Measurements from ENCODE around the gene GRIN3B.
"Not testable (repeated sequence)": the region's sequence is repeated elsewhere in the genome, so short reads cannot be mapped to it uniquely, and the experiment has no call there.

The GRIN3B gene

GRCh38 chr19:1019616-1019961, 19.4 kb downstream of the GRIN3B start:
- DNase-seq (ENCODE audit: low read depth in 2 of 2), result no peak

GRCh38 chr19:1019980-1020867, 20.0 kb downstream of the GRIN3B start:
- no peak for DNase-seq (ENCODE audit: low read depth in 2 of 2)

DNA sequence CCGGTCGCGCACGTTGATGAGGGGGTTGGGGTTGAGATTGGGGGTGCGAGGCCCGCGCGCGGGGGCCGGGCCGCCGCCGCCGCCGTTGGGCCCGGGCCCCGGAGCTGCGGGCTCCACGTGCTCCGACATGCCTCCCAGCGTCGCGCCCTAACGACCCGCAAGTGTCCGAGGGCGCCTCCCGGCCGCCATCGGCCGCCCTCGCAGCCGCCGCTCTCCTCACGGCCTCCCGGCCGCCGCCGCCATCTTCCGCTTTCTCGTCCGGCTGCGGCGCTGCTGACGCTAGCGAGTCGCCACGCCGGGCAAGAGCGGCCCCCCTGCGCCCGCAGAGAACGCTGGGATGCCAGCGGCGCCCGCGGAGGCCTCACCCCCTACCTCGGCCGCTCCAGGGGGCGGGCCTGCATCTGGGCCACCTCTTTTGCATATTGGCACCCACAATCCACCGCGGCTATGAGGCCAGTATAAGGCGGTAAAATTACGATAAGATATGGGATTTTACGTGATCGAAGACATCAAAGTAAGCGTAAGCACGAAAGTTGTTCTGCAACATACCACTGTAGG, 20.7 kb downstream of the GRIN3B start, which contains the start of gene TMEM259:
Gene TMEM259 (minus strand): TSS at position 256 of the 558 bp plus-strand sequence. CDS start 127 bp downstream, at position 129.
- peak; percentile 95 to 96 for DNase-seq (ENCODE audit: low read depth in 2 of 2)

- not testable (repeated sequence) for DNase-seq (ENCODE audit: low read depth in 2 of 2)
Measured at GRCh38 chr19:1023883-1024188, 23.6 kb downstream of the GRIN3B start.

DNA sequence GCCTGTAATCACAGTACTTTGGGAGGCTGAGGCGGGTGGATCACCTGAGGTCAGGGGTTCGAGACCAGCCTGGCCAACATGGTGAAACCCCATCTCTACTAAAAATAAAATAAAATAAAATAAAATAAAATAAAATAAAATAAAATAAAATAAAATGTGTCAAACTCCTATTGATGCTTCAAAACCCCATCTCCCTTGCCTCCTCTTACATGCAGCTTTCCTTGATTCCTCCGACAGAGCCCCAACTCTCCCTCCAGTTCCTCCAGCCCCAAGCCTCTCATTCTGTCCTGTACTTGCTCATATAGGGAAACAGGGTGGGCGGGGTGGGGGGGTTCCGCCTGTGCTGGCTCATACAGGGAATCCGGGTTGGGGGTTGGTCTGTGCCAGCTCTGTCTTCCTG, 24.9 kb downstream of the GRIN3B start:
- DNase-seq (ENCODE audit: low read depth in 2 of 2), result not testable (repeated sequence)

DNA sequence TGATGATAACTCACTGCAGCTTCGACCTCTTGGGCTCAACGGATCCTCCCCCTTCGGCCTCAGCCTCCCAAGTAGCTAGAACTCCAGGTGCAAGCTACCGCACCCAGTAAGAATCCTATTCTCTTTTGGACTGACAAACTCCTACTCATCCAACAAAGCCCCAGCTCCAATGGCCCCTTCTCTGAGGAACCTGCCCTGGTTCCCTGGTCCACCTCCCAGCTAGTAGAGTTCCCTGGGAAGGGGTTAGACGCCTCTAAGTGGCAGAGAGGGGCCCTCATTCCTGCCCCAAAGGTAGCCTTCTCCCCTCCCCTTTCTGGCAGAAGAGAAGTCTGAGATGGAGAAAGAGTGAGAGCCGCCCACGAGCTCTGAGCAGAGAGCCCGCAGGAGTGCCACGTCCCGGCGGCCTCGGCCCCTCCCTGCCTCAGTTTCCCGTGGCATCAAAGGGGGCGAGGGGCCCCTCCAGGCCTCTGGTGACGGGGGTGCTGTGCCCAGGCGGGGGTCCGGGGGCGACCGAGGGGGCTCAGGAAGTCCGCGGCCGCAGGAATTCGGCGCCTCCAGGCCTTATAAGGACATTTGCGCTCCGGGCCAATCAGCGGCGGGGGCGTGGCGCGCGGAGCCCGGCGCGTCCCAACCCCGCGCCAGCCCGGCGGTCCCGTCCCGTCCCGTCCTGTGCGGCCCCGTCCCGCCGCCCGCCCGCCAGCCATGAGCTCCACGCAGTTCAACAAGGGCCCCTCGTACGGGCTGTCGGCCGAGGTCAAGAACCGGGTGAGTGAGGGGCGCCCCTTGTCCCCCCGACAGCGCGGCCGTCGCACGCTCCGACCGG, 26.0 kb downstream of the GRIN3B start, which contains the start of gene CNN2:
Gene CNN2 (plus strand): TSS at position 649 of the 823 bp plus-strand sequence. CDS start 54 bp downstream, at position 703.
- DNase-seq (ENCODE audit: low read depth in 2 of 2), result peak in 1 of 2 donors; percentile 61

GRCh38 chr19:1026783-1027649, 26.8 kb downstream of the GRIN3B start:
- no peak for DNase-seq (ENCODE audit: low read depth in 2 of 2)

GRCh38 chr19:1027650-1028061, 27.4 kb downstream of the GRIN3B start:
- no peak for DNase-seq (ENCODE audit: low read depth in 2 of 2)

DNA sequence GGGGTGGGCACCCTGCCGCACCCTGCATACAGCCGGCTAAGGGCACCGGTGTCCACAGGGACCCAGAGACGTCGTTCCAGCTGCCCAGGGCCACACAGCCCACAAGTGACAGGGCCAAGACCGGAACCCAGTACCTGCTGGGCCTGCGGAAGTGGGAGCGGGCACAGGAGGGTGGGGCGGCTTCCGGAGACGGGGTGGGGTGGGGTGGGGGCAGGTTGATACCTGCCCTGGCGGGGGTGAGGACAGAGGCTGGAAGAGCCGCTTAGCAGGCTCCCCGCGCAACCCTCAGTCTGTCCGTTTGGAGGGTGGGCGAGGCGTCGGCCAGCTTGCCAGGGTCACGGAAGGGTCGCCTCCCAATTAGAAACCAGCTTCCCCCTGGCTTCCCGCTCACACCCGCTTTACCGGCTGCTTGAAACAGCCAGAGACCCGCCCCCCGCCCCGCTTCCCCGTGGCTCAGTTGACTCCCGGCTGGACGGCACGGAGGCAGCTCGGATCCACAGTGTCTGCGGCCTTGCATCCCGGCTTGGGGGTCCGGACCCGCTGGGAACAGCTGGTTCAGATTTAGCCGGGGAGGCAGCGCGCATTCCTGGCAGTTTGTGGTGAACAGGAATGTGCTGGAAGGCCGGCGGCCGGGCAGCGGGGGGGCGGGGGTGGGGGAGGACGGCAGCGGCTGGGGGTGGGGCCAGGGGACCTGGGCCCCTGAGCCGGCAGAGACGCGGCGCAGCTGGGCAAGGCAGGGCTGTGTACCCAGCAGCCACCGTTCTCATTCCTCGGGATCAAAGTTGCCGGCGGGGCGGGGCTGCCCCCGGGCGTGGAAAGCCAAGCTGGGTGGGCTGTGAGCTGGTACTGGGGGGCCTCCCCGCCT, 28.1 kb downstream of the GRIN3B start:
- DNase-seq (ENCODE audit: low read depth in 2 of 2), result no peak

DNA sequence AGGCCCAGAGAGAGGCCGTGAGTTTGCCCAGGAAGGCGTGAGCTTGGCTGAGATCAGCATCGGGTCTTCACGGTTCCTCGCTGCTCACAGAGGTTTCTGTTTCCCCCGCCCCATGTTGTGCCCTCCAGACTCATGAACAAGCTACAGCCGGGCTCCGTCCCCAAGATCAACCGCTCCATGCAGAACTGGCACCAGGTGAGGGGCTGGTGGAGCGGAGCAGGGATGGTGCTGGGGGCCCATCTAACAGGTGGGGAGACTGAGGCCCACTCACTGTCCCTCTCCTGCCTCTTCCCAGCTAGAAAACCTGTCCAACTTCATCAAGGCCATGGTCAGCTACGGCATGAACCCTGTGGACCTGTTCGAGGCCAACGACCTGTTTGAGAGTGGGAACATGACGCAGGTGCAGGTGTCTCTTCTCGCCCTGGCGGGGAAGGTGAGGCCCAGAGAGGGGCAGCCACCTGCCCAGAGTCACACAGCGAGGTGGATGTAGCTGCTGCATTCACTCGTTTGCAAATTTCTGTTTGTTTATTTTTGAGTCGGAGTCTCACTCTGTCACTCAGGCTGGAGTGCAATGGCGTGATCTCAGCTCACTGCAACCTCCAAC, 32.1 kb downstream of the GRIN3B start:
- no peak for DNase-seq (ENCODE audit: low read depth in 2 of 2)

DNA sequence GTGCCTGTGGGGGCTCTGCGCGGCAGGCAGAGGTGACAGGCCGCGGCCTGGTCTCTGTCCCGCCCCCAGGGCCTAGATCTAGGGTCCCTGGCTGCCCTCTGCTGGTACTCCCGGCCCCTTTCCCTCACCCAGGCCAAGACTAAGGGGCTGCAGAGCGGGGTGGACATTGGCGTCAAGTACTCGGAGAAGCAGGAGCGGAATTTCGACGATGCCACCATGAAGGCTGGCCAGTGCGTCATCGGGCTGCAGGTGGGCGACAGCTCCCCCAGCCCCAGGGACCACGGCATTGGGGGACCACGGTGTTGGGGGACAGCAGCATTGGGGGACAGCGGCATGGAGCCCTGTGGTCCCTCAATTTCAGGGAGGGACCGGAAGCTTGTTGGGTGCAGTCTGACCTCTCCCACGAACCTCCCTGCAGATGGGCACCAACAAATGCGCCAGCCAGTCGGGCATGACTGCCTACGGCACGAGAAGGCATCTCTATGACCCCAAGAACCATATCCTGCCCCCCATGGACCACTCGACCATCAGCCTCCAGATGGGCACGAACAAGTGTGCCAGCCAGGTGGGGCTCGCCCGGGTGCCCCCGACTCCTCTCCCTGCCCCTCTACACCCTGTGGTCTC, 35.9 kb downstream of the GRIN3B start:
- no peak for DNase-seq (ENCODE audit: low read depth in 2 of 2)

DNA sequence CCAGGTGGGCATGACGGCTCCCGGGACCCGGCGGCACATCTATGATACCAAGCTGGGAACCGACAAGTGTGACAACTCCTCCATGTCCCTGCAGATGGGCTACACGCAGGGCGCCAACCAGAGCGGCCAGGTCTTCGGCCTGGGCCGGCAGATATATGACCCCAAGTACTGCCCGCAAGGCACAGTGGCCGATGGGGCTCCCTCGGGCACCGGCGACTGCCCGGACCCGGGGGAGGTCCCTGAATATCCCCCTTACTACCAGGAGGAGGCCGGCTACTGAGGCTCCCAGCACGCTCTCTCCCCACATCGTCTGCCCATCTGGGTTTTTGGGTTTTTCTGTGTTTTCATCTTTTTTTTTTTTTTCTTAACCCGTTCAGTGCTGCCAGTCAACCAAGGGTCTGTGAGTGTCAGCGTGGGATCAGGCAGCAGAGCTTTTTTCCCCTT, 37.4 kb downstream of the GRIN3B start:
- DNase-seq (ENCODE audit: low read depth in 2 of 2), result no peak

DNA sequence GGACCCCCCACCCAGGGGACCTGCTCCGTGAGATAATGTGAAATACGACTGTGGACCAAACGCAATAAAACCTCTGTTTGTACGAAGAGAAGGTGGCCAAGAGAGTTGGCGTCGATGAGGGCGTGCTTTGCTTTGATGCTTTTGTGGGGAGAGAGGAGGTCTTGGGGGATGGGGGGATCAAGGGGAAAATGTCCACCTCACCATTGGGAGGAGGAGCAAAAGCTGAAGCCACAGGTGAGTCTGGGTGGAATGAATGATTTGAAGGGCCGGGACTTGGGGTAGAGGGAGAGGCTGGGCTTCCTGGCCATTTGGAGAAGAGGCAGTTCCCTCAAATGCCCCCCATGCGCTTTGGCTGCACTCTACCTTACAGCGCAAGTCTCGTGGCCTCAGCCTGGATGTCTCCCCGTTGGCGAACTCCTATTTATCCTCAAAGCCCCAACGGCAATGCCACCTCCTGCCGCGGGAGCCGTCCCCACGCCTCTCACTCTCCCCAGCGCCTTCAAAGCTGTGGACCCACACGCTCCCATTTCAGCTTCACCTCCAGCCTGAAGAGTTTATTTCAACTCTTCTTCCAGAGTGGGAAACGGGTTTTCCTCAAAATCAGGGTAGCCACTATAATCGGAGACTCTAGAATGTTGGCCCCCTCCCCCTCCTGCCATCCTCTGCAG, 38.9 kb downstream of the GRIN3B start:
- no peak for DNase-seq (ENCODE audit: low read depth in 2 of 2)

DNA sequence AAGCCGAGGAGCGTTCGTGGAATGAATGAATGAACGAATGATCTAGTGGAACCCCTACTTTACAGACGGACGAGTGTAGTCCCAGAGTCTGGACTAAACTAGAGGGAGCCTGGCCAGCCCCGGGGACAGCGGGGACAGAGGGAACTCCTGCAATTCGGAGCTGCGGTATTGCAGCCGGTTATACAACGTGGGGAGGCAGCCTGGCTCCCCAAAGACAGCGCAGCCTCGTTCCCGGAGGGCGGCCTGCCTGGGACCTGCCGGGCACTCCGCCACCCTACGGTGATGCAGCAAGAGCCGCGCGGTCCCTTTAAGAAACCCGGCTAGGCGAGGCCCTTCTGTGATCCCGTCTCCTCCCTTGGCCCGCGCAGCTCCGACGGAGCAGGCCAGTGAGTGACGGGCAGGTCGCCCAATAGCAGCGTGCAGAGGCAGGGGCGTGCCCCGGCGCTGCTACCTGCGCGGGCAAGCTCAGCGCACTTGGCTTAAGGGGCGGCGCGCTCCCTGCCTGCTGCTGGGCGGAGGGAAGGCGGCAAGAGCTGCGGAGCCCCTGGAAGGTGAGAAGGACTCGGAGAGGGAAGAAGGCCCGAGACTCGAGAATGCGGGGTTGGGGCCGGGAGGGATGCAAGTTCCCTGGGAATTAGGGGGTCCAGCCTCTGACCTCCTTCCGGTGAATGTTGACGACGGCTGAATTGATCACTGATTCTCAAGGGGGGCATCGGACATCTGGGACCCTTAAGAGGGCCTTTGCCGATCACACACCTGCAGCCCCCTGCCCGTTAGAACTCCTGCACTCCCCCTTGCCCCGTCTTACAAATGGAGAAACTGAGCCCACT, 39.6 kb downstream of the GRIN3B start, which contains the start of gene ABCA7:
Gene ABCA7 (plus strand): TSS at position 462 of the 830 bp plus-strand sequence. CDS start 1,255 bp downstream, outside the sequence.
- DNase-seq (ENCODE audit: low read depth in 2 of 2), result peak; percentile 97 to 100

GRCh38 chr19:1040476-1041271, 40.5 kb downstream of the GRIN3B start:
- peak; percentile 86 to 92 for DNase-seq (ENCODE audit: low read depth in 2 of 2)

GRCh38 chr19:1041272-1041834, 41.1 kb downstream of the GRIN3B start:
- DNase-seq (ENCODE audit: low read depth in 2 of 2), result no peak
